ENCODE results near the gene TMEM106A. TPM values are rescaled to one million over a fixed set of nuclear protein-coding genes. Genes with fewer than 3 reads are reported as not detected.

The TMEM106A gene
- total and polyA plus RNA-seq, 2 of the 13 experiments (the other 11 are each of a cell fraction or from before 2014, with no cell fraction given) = 16.9 to 35.9 TPM

GRCh38 chr17:43169561-43170139 lies 42.0 kb upstream of the TMEM106A start (continued):
- 0 out of 2 replicates have a peak, but pooled peaks have one; percentile 16 for TF ChIP-seq ZFX (CRISPR knock-in tag; IDR thresholded peaks at IDR 0.05; ENCODE audit: low read depth)
- TF ChIP-seq ZNF790 (CRISPR knock-in tag; IDR thresholded peaks at IDR 0.05; ENCODE audit: borderline replicate concordance) = no peak
- no peak for TF ChIP-seq ZNF234 (CRISPR knock-in tag; conservative IDR thresholded peaks at IDR 0.05)
- TF ChIP-seq ZNF224 (CRISPR knock-in tag; IDR thresholded peaks at IDR 0.05) = 0 out of 2 replicates have a peak, but pooled peaks have one; percentile 12
- 0 out of 2 replicates have a peak, but pooled peaks have one; percentile 32 for TF ChIP-seq ARNT2 (CRISPR knock-in tag; IDR thresholded peaks at IDR 0.05; ENCODE audit: low read depth)
- TF ChIP-seq KDM6A (CRISPR knock-in tag; IDR thresholded peaks at IDR 0.05; ENCODE audit: low read depth) = 0 out of 2 replicates have a peak, but pooled peaks have one; percentile 13
- TF ChIP-seq ZSCAN21 (CRISPR knock-in tag; IDR thresholded peaks at IDR 0.05; ENCODE audit: borderline replicate concordance) = no peak; the same call in 1 of the 2 replicates
- no peak for TF ChIP-seq ZSCAN31 (CRISPR knock-in tag; IDR thresholded peaks at IDR 0.05; ENCODE audit: low read depth)
- no peak for TF ChIP-seq FIP1L1 (IDR thresholded peaks at IDR 0.05; ENCODE audit: borderline replicate concordance, insufficient read depth, low read depth, low read length)
- TF ChIP-seq PAWR (CRISPR knock-in tag; IDR thresholded peaks at IDR 0.05; ENCODE audit: borderline replicate concordance) = no peak
- peak; percentile 24 for TF ChIP-seq RBM22 (optimal IDR thresholded peaks at IDR 0.05; ENCODE audit: low read length)
- no peak for TF ChIP-seq ZNF205 (CRISPR knock-in tag; IDR thresholded peaks at IDR 0.05)
- peak; percentile 54; the same call in 1 of the 2 replicates for TF ChIP-seq NFIC (IDR thresholded peaks at IDR 0.05; ENCODE audit: low read length)
- TF ChIP-seq ZNF431 (CRISPR knock-in tag; IDR thresholded peaks at IDR 0.05; ENCODE audit: borderline replicate concordance, low read depth) = 0 out of 2 replicates have a peak, but pooled peaks have one; percentile 54
- TF ChIP-seq FOXA3 (CRISPR knock-in tag; IDR thresholded peaks at IDR 0.05) = peak; percentile 94
- peak; percentile 72; the same call in 1 of the 2 replicates for TF ChIP-seq LCORL (IDR thresholded peaks at IDR 0.05)
- peak; percentile 85 for TF ChIP-seq LCORL (CRISPR knock-in tag; IDR thresholded peaks at IDR 0.05)
- no peak for TF ChIP-seq MATR3 (CRISPR knock-in tag; IDR thresholded peaks at IDR 0.05)
- TF ChIP-seq ZBTB39 (CRISPR knock-in tag; IDR thresholded peaks at IDR 0.05) = peak; percentile 40; the same call in 1 of the 2 replicates
- TF ChIP-seq ESRRA (CRISPR knock-in tag; IDR thresholded peaks at IDR 0.05; ENCODE audit: low read depth) = peak; percentile 81; the same call in 1 of the 2 replicates
- peak; percentile 68 for TF ChIP-seq ZNF503 (CRISPR knock-in tag; IDR thresholded peaks at IDR 0.05)
- TF ChIP-seq, protein P1, sequence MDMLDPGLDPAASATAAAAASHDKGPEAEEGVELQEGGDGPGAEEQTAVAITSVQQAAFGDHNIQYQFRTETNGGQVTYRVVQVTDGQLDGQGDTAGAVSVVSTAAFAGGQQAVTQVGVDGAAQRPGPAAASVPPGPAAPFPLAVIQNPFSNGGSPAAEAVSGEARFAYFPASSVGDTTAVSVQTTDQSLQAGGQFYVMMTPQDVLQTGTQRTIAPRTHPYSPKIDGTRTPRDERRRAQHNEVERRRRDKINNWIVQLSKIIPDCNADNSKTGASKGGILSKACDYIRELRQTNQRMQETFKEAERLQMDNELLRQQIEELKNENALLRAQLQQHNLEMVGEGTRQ (IDR thresholded peaks at IDR 0.05; ENCODE audit: low read depth, low read length) = no peak
- TF ChIP-seq, protein P1 (CRISPR knock-in tag; IDR thresholded peaks at IDR 0.05; ENCODE audit: borderline replicate concordance) = no peak
- no peak for TF ChIP-seq NFE2 (CRISPR knock-in tag; IDR thresholded peaks at IDR 0.05)
- peak; percentile 61; the same call in 1 of the 2 replicates for TF ChIP-seq ZNF547 (CRISPR knock-in tag; IDR thresholded peaks at IDR 0.05)

Measured in HepG2 (cell line).